Activated T-cell treated with anti-CD3 and anti-CD28 coated beads for 1 hour (primary cell): ENCODE results near the gene CELSR1.

Experiments
- DNase-seq: peaks from one replicate; pipeline ENCODE4 v3.0.0-alpha.2; 2020; ENCODE audit warnings: low read depth

The CELSR1 gene

GRCh38 chr22:46551996-46552395 is 14.6 kb upstream of the CELSR1 start:
- no peak for DNase-seq

GRCh38 chr22:46551321-46551720 is 13.9 kb upstream of the CELSR1 start:
- DNase-seq = no peak

DNA sequence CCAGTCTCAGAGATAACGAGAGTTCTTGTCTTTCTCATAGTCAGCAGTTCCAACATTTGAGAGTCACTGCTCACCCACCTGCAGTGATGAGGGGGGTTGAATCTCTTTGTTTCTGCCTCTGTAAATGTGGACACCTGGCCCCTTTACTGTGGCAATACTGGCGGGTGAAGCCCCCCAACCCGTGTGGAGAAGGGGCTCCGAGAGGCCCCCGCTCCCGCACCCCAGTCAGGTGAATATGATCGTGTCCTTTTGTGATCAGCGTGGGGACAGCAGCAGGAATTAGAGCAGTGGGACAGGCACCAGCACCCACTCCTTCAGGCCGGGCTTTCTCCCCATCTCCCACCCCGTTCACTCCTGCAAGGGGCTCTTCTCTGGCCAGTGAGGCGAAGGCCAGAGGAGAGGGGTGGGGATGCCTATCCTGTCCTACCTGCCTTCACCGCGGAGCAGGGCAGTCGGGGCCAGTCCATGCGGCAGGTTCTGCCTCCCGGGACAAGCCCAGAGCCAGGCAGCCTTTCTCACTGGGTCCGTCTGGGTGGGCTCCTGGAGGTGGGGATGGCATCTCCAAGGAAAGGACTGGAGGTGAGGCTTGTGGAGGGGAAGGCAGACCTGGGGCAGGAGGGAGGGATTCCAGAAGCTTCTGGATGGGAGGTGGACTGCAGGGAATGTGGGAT is 12.7 kb upstream of the CELSR1 start:
- DNase-seq = no peak

DNA sequence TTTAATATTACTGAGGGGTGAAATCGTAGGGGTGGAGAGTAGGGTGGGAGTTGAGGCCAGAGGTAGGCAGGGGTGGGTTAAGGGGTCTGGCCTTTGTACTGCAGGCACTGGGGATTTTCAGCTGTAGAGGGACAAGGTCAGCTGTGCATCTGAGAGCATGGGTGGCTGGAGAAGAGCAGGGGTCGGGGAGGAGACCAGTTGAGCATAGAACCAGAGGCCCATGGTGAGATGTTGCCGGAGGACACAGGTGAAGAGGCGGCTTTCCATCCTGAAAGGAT is 12.1 kb upstream of the CELSR1 start:
- DNase-seq = no peak

GRCh38 chr22:46547883-46548244 is 10.4 kb upstream of the CELSR1 start:
- DNase-seq = no peak

- no peak for DNase-seq
These were observed 9.9 kb upstream of the CELSR1 start for GRCh38 chr22:46547179-46547882.

DNA sequence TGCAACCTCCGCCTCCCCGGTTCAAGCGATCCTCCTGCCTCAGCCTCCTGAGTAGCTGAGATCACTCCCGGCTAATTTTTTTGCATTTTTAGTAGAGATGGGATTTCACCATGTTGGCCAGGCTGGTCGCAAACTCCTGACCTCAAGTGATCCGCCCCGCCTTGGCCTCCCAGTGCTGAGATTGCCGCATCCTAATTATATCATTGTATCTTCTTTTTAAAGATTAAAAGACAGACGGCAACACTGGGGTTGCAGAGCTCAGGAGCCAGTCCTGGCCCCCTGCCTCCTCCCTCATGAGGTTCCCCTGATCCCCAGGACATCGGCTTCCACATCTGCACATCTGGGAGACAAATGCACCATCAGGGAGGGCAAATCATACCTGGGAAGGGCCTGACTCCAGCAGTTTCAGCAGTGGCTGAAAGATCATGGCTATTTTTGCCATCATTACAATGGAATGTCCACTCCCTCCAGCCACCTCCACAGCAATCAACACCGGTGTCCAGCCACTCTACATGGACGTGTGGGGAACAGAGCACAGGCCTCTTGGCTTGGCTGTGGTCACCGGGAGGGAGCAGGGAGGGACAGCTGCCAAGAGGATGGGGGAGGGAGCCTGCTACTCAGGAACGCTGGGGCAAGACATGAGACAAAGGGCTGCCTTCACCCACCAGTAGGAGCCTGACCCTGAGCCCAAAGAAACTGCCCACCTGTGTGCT is 9.2 kb upstream of the CELSR1 start:
- DNase-seq = no peak

GRCh38 chr22:46545086-46545792 is 7.8 kb upstream of the CELSR1 start:
- no peak for DNase-seq

DNA sequence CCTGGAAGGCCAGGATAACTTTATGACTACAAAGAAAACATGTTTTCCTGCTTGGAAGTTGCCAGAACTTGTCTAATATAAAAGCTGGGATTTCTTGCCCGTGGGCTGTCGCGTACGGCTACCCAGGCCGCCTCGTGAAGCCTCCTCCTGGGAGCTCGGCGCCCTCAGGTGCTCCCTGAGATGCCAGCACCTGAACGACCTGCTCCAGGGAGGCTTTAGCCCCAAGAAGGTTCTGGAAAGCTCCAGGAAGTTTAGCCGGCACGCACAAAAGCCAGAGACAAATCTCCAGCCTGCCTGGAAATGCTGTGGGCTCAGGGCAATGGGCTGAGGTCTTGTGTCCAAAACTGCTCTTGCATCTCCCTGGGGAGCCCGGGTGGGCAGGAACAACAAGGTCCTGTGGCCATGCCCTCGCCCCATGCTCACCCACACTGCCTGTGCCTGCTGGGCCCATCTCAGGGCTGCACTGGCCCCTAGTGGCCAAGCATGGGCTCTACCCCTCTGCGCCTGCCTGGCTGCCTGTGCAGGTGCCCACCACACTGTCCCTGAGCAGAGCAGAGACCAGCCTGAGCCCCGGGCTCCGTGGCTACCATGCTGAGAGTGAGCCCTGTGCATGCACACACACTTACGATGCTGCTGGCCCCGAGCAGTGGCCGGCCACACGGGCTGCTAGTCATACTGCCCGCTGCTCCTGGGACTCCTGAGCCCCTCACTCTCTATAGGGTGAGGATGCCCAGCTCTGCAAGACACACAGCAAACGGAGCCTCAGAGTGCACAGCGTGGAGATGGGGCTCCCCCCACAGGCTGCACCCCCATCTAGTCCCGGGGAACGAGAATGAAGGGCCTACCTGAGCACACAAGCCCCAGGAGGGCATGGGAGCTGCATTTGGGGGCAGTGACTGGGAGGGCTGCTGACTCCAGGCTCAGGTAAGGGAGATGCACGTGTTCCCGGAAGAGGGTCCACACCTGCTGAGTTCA is 4.9 kb upstream of the CELSR1 start:
- DNase-seq = peak; percentile 61

- DNase-seq = no peak
These were observed 4.1 kb upstream of the CELSR1 start for GRCh38 chr22:46541536-46541935.

GRCh38 chr22:46540874-46541273 is 3.5 kb upstream of the CELSR1 start:
- no peak for DNase-seq

GRCh38 chr22:46539169-46539568 is 1.7 kb upstream of the CELSR1 start:
- DNase-seq = no peak

DNA sequence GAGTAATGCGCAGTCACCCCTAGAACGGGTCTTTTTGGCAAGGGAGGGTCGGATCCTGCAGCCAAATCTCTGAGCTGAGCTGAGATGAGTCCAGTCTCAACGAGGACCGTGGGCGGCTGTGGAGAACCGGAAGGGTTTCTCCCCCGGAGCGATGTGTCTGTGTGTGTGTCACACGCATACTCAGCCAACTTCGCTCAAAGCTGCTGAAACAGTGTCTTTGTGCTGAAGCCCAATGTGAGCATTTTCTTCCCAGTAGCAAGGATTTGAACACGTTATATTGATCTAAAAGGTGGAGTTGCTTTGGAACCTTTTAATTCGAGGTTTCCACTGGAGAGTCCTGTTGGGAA is 1.4 kb upstream of the CELSR1 start:
- no peak for DNase-seq

GRCh38 chr22:46537946-46538813 is 760 bp upstream of the CELSR1 start:
- DNase-seq = no peak

DNA sequence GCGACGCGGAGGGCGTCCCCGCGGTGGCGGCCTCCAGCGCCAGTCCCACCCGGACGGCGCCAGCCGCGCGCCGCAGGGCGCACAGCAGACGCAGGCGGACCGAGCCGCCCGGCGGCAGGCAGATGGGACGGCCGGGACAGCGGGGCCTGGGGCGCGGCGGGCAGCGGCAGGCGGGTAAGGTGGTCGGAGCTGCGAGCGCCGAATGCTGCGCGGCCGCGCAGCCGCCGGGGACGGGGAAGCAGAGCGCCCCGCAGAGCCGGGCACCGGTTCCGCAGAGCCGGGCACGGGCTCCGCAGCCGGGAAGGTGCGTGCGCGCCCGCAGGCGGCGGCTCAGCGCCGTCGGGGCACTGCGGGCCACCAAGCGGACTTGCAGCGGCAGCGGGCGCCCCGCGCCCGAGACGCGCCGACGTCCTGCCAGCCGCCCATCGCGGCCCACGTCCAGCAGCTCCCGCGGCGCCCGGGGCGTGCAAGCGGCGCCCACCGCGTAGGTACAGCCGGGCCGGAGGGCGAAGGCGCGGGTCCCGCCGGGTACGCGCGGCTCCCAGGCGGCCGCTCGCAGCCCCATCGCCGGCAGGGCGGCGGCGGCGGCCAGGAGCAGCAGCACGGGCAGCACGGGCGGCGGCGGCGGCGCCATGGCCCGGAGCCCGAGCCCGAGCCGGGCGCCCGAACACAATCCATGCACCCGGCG is 739 bp downstream of the CELSR1 start:
- DNase-seq = no peak

- DNase-seq = no peak
These were observed 1.4 kb downstream of the CELSR1 start for GRCh38 chr22:46535876-46536536.

DNA sequence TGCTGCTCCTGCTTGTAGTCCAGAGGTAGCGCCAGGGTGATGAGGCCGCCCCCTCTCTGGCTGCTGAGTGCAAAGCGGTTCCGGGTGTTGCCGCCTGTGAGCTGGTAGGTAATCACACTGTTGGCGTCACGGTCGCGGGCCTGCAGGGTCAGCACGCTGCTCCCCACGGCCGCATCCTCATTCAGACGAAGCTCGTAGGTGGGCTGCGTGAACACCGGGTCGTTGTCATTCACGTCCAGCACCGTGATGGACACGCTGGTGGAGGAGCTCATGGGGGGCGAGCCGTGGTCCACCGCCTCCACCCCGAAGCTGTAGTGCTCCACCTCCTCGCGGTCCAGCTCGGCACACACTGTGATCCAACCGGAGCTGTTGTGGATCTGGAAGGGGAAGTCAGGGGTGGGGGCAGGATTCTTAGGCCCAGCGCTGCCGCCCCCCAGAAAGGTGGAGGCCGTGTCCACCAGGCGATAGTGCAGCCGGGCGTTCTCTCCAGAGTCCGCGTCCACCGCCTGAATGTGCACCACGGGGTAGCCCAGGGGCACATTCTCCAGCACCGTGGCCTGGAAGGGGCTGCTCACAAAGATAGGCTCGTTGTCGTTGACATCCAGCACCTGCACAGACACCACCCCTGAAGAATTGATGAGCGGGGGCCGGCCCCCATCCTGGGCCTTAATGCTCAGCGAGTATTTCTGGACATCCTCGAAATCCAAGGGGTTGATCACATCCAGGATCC is 2.4 kb downstream of the CELSR1 start:
- DNase-seq = no peak

DNA sequence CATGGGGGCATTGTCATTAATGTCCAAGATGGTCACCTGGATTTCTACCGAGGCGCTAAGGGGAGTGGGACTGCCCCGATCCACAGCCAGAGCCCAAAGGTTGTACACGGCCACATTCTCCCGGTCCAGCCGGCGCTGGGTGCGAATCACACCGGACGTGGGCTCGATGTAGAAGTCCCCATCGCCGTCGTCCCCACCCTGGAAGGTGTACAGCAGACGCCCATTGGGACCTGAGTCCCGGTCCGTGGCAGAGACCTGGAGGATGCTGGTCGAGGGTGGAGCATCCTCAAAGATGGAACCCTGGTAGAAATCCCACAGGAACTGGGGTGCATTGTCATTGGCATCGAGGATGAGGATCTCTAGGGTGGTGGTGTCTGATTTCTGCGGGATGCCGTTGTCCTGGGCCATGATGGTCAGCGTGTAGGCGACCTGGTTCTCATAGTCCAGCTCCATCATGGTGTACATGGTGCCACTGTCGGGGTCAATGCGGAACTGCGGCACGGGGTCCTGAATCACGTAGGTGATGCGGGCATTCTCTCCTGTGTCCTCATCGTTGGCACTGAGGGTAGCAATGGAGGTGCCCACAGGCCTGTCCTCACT is 3.1 kb downstream of the CELSR1 start:
- DNase-seq = no peak
